Measurements from ENCODE around the gene FGD6. TPM values are rescaled to one million over a fixed set of nuclear protein-coding genes. Genes with fewer than 3 reads are reported as not detected.

FGD6 gene
- total RNA-seq, 2 donors from 2014 or later = 9.9 to 13.9 TPM

- Histone ChIP-seq H3K9me3 (no peaks in the 10 kb centered on the region), H3K27ac (no peak overlapping the region), H3K27me3 (replicated peaks; ENCODE audit: insufficient read depth) (no peaks in the 10 kb centered on the region), H3K4me1 (replicated peaks) (no peaks in the 10 kb centered on the region), H3K4me3 (no peak overlapping the region), H3K36me3 (no peaks in the 10 kb centered on the region)
- 57% methylated on average over 8 of the region's 8 CpGs for WGBS
- intact Hi-C loops (cut with DNase I) = no loop called here
- DNase-seq (ENCODE audit: low spot score) = no peak
- TF ChIP-seq POLR2AphosphoS5 (IDR thresholded peaks at IDR 0.05) (no peak), CTCF (IDR thresholded peaks at IDR 0.05) (no peak), POLR2A (IDR thresholded peaks at IDR 0.05) (no peak)
Observed at GRCh38 chr12:95248604-95249360, 31.5 kb upstream of the FGD6 start.

- no peak for TF ChIP-seq POLR2A (IDR thresholded peaks at IDR 0.05)
- no peak for TF ChIP-seq CTCF (IDR thresholded peaks at IDR 0.05)
- TF ChIP-seq POLR2AphosphoS5 (IDR thresholded peaks at IDR 0.05) = no peak
- intact Hi-C loops (cut with DNase I) = no loop called here
- Histone ChIP-seq H3K27ac (no peak overlapping the region), H3K36me3 (no peaks in the 10 kb centered on the region), H3K9me3 (no peaks in the 10 kb centered on the region), H3K4me1 (replicated peaks) (no peaks in the 10 kb centered on the region), H3K27me3 (replicated peaks; ENCODE audit: insufficient read depth) (no peaks in the 10 kb centered on the region), H3K4me3 (no peak overlapping the region)
- WGBS = 58% methylated on average over 1 of the region's 1 CpG
- DNase-seq (ENCODE audit: low spot score) = no peak
Observed at GRCh38 chr12:95248095-95248494, 30.8 kb upstream of the FGD6 start.

GRCh38 chr12:95244350-95244749, 27.1 kb upstream of the FGD6 start:
- no peaks in the 10 kb centered on the region for H3K36me3 ChIP-seq
- no peak overlapping the region for H3K4me3 ChIP-seq
- H3K4me1 ChIP-seq (replicated peaks) = no peaks in the 10 kb centered on the region
- WGBS = 90% methylated on average over 3 of the region's 3 CpGs
- TF ChIP-seq POLR2A (IDR thresholded peaks at IDR 0.05) (no peak), CTCF (IDR thresholded peaks at IDR 0.05) (no peak), POLR2AphosphoS5 (IDR thresholded peaks at IDR 0.05) (no peak)
- no peak for DNase-seq (ENCODE audit: low spot score)
- H3K27me3 ChIP-seq (replicated peaks; ENCODE audit: insufficient read depth) = no peaks in the 10 kb centered on the region
- H3K27ac ChIP-seq = no peak overlapping the region
- no peaks in the 10 kb centered on the region for H3K9me3 ChIP-seq
- intact Hi-C loops (cut with DNase I) = no loop called here

GRCh38 chr12:95243497-95244183, 26.4 kb upstream of the FGD6 start:
- TF ChIP-seq POLR2A (IDR thresholded peaks at IDR 0.05) (no peak), CTCF (IDR thresholded peaks at IDR 0.05) (no peak)
- intact Hi-C loops (cut with DNase I) = no loop called here
- H3K27me3 ChIP-seq (replicated peaks; ENCODE audit: insufficient read depth) = no peaks in the 10 kb centered on the region
- H3K4me3 ChIP-seq = no peak overlapping the region
- H3K36me3 ChIP-seq = no peaks in the 10 kb centered on the region
- no peaks in the 10 kb centered on the region for H3K4me1 ChIP-seq (replicated peaks)
- no peaks in the 10 kb centered on the region for H3K9me3 ChIP-seq
- DNase-seq (ENCODE audit: low spot score) = no peak
- 82% methylated on average over 4 of the region's 4 CpGs for WGBS
- no peak overlapping the region for H3K27ac ChIP-seq
